Liver (tissue), 9 donors: ENCODE data around the gene ADM2. TPM values are rescaled to one million over a fixed set of nuclear protein-coding genes. Genes with fewer than 3 reads are reported as not detected.
"Not testable (repeated sequence)": the region's sequence is repeated elsewhere in the genome, so short reads cannot be mapped to it uniquely, and the experiment has no call there.

Experiments
- DNase-seq: peaks from one replicate; pipeline ENCODE4 v3.0.0-alpha.2; 2017; ENCODE audit warnings: low spot score
- H3K27ac ChIP-seq, 2 donors: one replicate each; pipeline ENCODE4 v1.7.0; 2013; ENCODE audit warnings: inconsistent platforms in 2 of 2, low read length in 2 of 2, control low read depth in 1 of 2, low read depth in 1 of 2, mild to moderate bottlenecking in 1 of 2
- H3K27me3 ChIP-seq, 4 donors: one replicate each; pipeline versions ENCODE4 v1.6.1 to v1.7.0; 2013; ENCODE audit warnings: low read length in 3 of 4, inconsistent platforms in 1 of 4, mild to moderate bottlenecking in 1 of 4, moderate library complexity in 1 of 4; ENCODE audit not compliant: control insufficient read depth in 4 of 4, insufficient read depth in 4 of 4
- H3K36me3 ChIP-seq, 4 donors: one replicate each; pipeline versions ENCODE4 v1.6.1 to v1.7.0; 2013; ENCODE audit warnings: low read length in 3 of 4, mild to moderate bottlenecking in 3 of 4, low read depth in 1 of 4, moderate library complexity in 1 of 4; ENCODE audit not compliant: control insufficient read depth in 4 of 4, insufficient read depth in 3 of 4
- H3K4me1 ChIP-seq, 4 donors: one replicate each; pipeline versions ENCODE4 v1.6.1 to v1.7.0; 2013; ENCODE audit warnings: low read length in 3 of 4, mild to moderate bottlenecking in 3 of 4, moderate library complexity in 1 of 4; ENCODE audit not compliant: control insufficient read depth in 4 of 4, insufficient read depth in 4 of 4
- H3K4me3 ChIP-seq, 3 donors: one replicate each; pipeline versions ENCODE4 v1.6.1 to v1.7.0; 2013; ENCODE audit warnings: low read length in 3 of 3, control low read depth in 1 of 3, low read depth in 1 of 3, mild to moderate bottlenecking in 1 of 3
- H3K9ac ChIP-seq, 2 donors: one replicate each; pipeline ENCODE4 v1.7.0; 2013; ENCODE audit warnings: low read length in 2 of 2, mild to moderate bottlenecking in 2 of 2, moderate library complexity in 2 of 2, control low read depth in 1 of 2, low read depth in 1 of 2
- H3K9me3 ChIP-seq, 4 donors: one replicate each; pipeline versions ENCODE4 v1.6.1 to v1.7.0; 2013; ENCODE audit warnings: low read length in 3 of 4; ENCODE audit not compliant: control insufficient read depth in 4 of 4
- CTCF ChIP-seq: fragments of 150-350 bp; IDR thresholded peaks from 2 replicates; pipeline ENCODE4 v1.5.1; 2017; ENCODE audit warnings: improper control_type of control experiment, low read depth, low read length; ENCODE audit not compliant: missing input control
- EGR1 ChIP-seq, 2 donors: IDR thresholded peaks; 2 replicates each; pipeline ENCODE4 v1.6.1; 2016 to 2018; ENCODE audit warnings: antibody characterized with exemption in 2 of 2, low read depth in 2 of 2
- FOXA2 ChIP-seq: IDR thresholded peaks from 2 replicates; pipeline ENCODE4 v1.6.1; 2016; ENCODE audit warnings: antibody characterized with exemption
- HNF4A ChIP-seq, 2 donors: conservative IDR thresholded peaks; 2 replicates each; pipeline ENCODE4 v1.6.1; 2016; ENCODE audit warnings: antibody characterized with exemption in 2 of 2, mild to moderate bottlenecking in 2 of 2
- HNF4G ChIP-seq: IDR thresholded peaks from 2 replicates; pipeline ENCODE4 v1.6.1; 2016; ENCODE audit warnings: antibody characterized with exemption
- JUND ChIP-seq, 2 donors: IDR thresholded peaks; 2 replicates each; pipeline ENCODE4 v1.6.1; 2016; ENCODE audit warnings: antibody characterized with exemption in 2 of 2
- MAX ChIP-seq: IDR thresholded peaks from 2 replicates; pipeline ENCODE4 v1.6.1; 2016; ENCODE audit warnings: antibody characterized with exemption
- RAD21 ChIP-seq, 2 donors: IDR thresholded peaks; 2 replicates each; pipeline ENCODE4 v1.6.1; 2016; ENCODE audit warnings: antibody characterized with exemption in 2 of 2, mild to moderate bottlenecking in 2 of 2
- RXRA ChIP-seq, 2 donors: IDR thresholded peaks; 2 replicates each; pipeline ENCODE4 v1.6.1; 2017 to 2018; ENCODE audit warnings: antibody characterized with exemption in 2 of 2, mild to moderate bottlenecking in 1 of 2
- TAF1 ChIP-seq: conservative IDR thresholded peaks from 2 replicates; pipeline ENCODE4 v1.6.1; 2016; ENCODE audit warnings: antibody characterized with exemption, mild to moderate bottlenecking
- WGBS: extraction: QIAGEN DNeasy Blood & Tissue Kit; methylation state at CpG from one replicate; pipeline ENCODE4 v1.1.7; 2013; 5-methylcytosine and 5-hydroxymethylcytosine counted together
- polyA plus RNA-seq, 2 donors: library from polyadenylated mRNA; stranded (reverse) in 1 of 2; unstranded in 1 of 2; fragments of 200-250 nt in 1 of 2; fragments of >200 nt in 1 of 2; fragmentation: Nextera tagmentation in 1 of 2; extraction: Ambion mirVana in 1 of 2; gene quantifications; one replicate each; pipeline versions ENCODE4 v1.2.1 to v1.2.3, GENCODE V29; 2013 to 2015
- total RNA-seq, 2 donors: library from RNA; depleted of rRNA; stranded (reverse); fragments of >200 nt; gene quantifications; one replicate each; pipeline ENCODE4 v1.2.3, GENCODE V29; 2014
- TF ChIP-seq, protein P1 (sequence below): IDR thresholded peaks from 2 replicates; pipeline ENCODE4 v1.6.1; 2016; ENCODE audit warnings: antibody characterized with exemption
- donor health status: healthy.
- donor health status: healthy.
- donor health status: healthy.
- donor health status: healthy.
- donor health status: healthy.

ADM2 gene
- total and polyA plus RNA-seq, 4 donors = 0.79 to 2.8 (median 1.3) TPM

DNA sequence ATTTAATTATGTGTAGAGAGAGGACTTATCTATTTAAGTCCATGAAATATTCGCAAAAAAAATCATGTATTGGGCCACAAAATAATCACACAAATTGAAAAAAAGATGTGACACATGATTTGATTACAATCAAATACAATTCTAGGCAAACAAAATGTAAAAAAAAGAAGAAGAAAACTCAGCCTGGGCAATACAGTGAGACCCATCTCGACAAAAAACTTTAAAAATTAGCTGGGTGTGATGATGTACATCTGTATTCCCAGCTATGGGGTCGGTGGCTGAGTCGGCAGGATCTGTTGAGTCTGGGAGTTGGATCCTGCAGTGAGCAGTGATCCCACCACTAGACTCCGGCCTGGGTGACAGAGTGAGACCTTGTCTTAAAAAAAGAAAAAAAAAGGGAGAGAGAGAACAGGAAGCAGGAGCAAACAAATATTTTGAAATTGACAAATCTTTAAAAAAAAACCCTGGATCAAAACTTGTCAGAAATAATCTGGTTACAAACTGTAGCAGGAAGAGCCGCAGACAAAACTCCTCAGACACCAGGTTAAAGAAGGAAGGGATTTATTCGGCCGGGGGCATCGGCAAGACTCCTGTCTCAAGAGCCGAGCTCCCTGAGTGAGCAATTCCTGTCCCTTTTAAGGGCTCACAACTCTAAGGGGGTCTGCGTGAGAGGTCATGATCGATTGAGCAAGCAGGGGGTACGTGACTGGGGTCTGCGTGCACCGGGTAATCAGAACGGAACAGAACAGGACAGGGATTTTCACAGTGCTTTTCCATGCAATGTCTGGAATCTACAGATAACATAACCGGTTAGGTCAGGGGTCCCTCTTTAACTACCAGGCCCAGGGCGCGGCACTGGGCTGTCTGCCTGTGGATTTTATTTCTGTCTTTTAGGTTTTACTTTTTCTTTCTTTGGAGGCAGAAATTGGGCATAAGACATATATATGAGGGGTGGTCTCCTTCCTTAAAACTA, 51.8 kb downstream of the ADM2 start (continued):
- TF ChIP-seq, protein P1, sequence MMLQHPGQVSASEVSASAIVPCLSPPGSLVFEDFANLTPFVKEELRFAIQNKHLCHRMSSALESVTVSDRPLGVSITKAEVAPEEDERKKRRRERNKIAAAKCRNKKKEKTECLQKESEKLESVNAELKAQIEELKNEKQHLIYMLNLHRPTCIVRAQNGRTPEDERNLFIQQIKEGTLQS = no peak
- TF ChIP-seq FOXA2 (no peak), TAF1 (no peak), HNF4A (conservative IDR thresholded peaks at IDR 0.05) (no peak), CTCF (no peak), RAD21 (IDR thresholded peaks at IDR 0.05) (no peak)

DNA sequence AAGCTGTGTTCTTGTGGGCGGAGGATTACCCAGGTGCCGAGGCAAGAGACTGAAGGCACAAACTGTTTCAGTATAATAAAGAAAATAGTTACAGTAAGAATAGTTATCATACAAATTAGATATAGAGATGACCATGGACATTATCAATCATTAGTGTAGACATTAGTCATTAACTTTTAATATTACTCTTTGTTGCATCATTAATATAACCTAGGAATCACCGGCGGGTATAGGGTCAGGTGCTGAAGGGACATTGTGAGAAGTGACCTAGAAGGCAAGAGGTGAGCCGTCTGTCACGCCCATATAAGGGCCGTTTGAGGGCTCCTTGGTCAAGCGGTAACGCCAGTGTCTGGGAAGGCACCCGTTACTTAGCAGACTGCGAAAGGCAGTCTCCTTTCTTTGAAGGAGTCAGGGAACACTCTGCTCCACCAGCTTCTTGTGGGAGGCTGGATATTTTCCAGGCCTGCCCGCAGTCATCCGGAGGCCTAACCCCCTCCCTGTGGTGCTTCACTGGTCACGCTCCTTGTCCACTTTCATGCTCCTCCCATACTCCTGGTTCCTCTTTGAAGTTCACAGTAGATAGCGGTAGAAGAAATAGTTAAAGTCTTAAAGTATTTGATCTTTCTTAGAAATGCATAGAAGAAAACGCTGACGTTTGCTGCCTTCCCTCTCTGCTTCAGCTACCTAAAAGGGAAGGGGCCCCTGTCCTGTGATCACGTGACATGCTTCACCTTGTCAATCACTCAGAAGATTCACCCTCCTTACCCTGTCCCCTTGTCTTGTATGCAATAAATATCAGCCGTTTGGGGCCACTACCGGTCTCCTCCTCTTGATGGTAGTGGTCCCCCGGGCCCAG, 52.7 kb downstream of the ADM2 start:
- H3K4me3 ChIP-seq, H3K27ac ChIP-seq, H3K9me3 ChIP-seq, H3K27me3 ChIP-seq, DNase-seq, H3K9ac ChIP-seq, H3K36me3 ChIP-seq: not testable (repeated sequence)
- WGBS = 67% methylated on average over 21 of the region's 21 CpGs
- H3K4me1 ChIP-seq = peaks cover 0 to 21% (median 15%) of the 10 kb centered on the region in 4 donors
- peak; percentile 17 to 34 for TF ChIP-seq RXRA (IDR thresholded peaks at IDR 0.05)

- Histone ChIP-seq H3K4me3 (no peak overlapping the region), H3K4me1 (peaks cover 0 to 15% (median 14%) of the 10 kb centered on the region in 4 donors), H3K36me3 (no peaks in the 10 kb centered on the region), H3K9me3 (no peaks in the 10 kb centered on the region), H3K27ac (no peak overlapping the region), H3K27me3 (no peaks in the 10 kb centered on the region), H3K9ac (no peak overlapping the region)
- WGBS = 95% methylated on average over 8 of the region's 8 CpGs
- TF ChIP-seq JUND (IDR thresholded peaks at IDR 0.05) (no peak), HNF4G (no peak), RXRA (IDR thresholded peaks at IDR 0.05) (no peak), EGR1 (IDR thresholded peaks at IDR 0.05; ENCODE audit: low read depth in 2 of 2) (no peak), MAX (no peak), TAF1 (no peak)
- TF ChIP-seq, protein P1 = no peak
- DNase-seq = no peak
Observed at GRCh38 chr22:50535113-50535512, 53.8 kb downstream of the ADM2 start.

Other genes starting within 250 kb of the ADM2 start
- gene TUBGCP6, start 236.5 kb upstream of the ADM2 start, total RNA-seq = 10 to 100 TPM; 20.9 to 31.7 TPM
- 10 to 100 TPM in 1 of 2 donors, 1 to 10 TPM in 1; 9.3 to 11.9 TPM for gene TUBGCP6, start 236.5 kb upstream of the ADM2 start, polyA plus RNA-seq
- 10 to 100 TPM; 11.4 to 18.2 TPM for gene HDAC10, start 230.3 kb upstream of the ADM2 start, total RNA-seq
- gene HDAC10, start 230.3 kb upstream of the ADM2 start, polyA plus RNA-seq = 10 to 100 TPM in 1 of 2 donors, 1 to 10 TPM in 1; 6.2 to 15.9 TPM
- gene MAPK12, start 219.9 kb upstream of the ADM2 start, total RNA-seq = 1 to 10 TPM; 2.3 to 2.8 TPM
- 1 to 10 TPM in 1 of 2 donors, under 1 TPM in 1; 0.83 to 1.5 TPM for gene MAPK12, start 219.9 kb upstream of the ADM2 start, polyA plus RNA-seq
- gene MAPK11, start 211.2 kb upstream of the ADM2 start, total RNA-seq = 1 to 10 TPM in 1 of 2 donors, under 1 TPM in 1; 0.65 to 1.2 TPM
- 1 to 10 TPM in 1 of 2 donors, under 1 TPM in 1; 0.83 to 2.0 TPM for gene MAPK11, start 211.2 kb upstream of the ADM2 start, polyA plus RNA-seq
- 10 to 100 TPM; 28.8 to 95.7 TPM for gene PLXNB2, start 173.9 kb upstream of the ADM2 start, total RNA-seq
- 10 to 100 TPM; 60.1 to 87.8 TPM for gene PLXNB2, start 173.9 kb upstream of the ADM2 start, polyA plus RNA-seq
- 1 to 10 TPM; 1.1 to 1.2 TPM for gene DENND6B, start 154.5 kb upstream of the ADM2 start, total RNA-seq
- 1 to 10 TPM in 1 of 2 donors, under 1 TPM in 1; 0.86 to 1.0 TPM for gene DENND6B, start 154.5 kb upstream of the ADM2 start, polyA plus RNA-seq
- gene PPP6R2, start 138.2 kb upstream of the ADM2 start, total RNA-seq = 100 to 1,000 TPM in 1 of 2 donors, 10 to 100 TPM in 1; 51.7 to 117 TPM
- 10 to 100 TPM; 28.8 to 42.6 TPM for gene PPP6R2, start 138.2 kb upstream of the ADM2 start, polyA plus RNA-seq
- 10 to 100 TPM; 21.8 to 37.6 TPM for gene SBF1, start 6.5 kb upstream of the ADM2 start, total RNA-seq
- gene SBF1, start 6.5 kb upstream of the ADM2 start, polyA plus RNA-seq = 10 to 100 TPM in 1 of 2 donors, 1 to 10 TPM in 1; 8.3 to 11.0 TPM
- not detected for gene MIOX, start 5.3 kb downstream of the ADM2 start, total RNA-seq
- gene MIOX, start 5.3 kb downstream of the ADM2 start, polyA plus RNA-seq = not detected
- gene LMF2, start 26.2 kb downstream of the ADM2 start, total RNA-seq = 10 to 100 TPM; 24.0 to 27.9 TPM
- 10 to 100 TPM; 16.7 to 35.6 TPM for gene LMF2, start 26.2 kb downstream of the ADM2 start, polyA plus RNA-seq
- gene NCAPH2, start 26.7 kb downstream of the ADM2 start, total RNA-seq = 10 to 100 TPM; 15.2 to 30.8 TPM
- 10 to 100 TPM; 12.0 to 12.5 TPM for gene NCAPH2, start 26.7 kb downstream of the ADM2 start, polyA plus RNA-seq
- gene SCO2, start 44.1 kb downstream of the ADM2 start, total RNA-seq = 1 to 10 TPM; 1.4 to 1.7 TPM
- 1 to 10 TPM; 1.9 to 2.9 TPM for gene SCO2, start 44.1 kb downstream of the ADM2 start, polyA plus RNA-seq
- gene TYMP, start 48.5 kb downstream of the ADM2 start, total RNA-seq = 100 to 1,000 TPM in 1 of 2 donors, 10 to 100 TPM in 1; 41.2 to 109 TPM
- 10 to 100 TPM; 34.0 to 89.8 TPM for gene TYMP, start 48.5 kb downstream of the ADM2 start, polyA plus RNA-seq
- under 1 TPM in 1 of 2 donors, not detected in 1; 0.08 TPM for gene KLHDC7B, start 64.4 kb downstream of the ADM2 start, total RNA-seq
- gene KLHDC7B, start 64.4 kb downstream of the ADM2 start, polyA plus RNA-seq = under 1 TPM; 0.08 to 0.16 TPM
- gene SYCE3, start 81.4 kb downstream of the ADM2 start, total RNA-seq = 1 to 10 TPM in 1 of 2 donors, not detected in 1; 2.2 TPM
- under 1 TPM in 1 of 2 donors, not detected in 1; 0.45 TPM for gene SYCE3, start 81.4 kb downstream of the ADM2 start, polyA plus RNA-seq
- gene CPT1B, start 96.9 kb downstream of the ADM2 start, total RNA-seq = 10 to 100 TPM in 1 of 2 donors, 1 to 10 TPM in 1; 3.0 to 13.6 TPM
- 1 to 10 TPM; 4.0 to 5.7 TPM for gene CPT1B, start 96.9 kb downstream of the ADM2 start, polyA plus RNA-seq
- 10 to 100 TPM; 18.4 to 24.2 TPM for gene CHKB, start 101.3 kb downstream of the ADM2 start, total RNA-seq
- 10 to 100 TPM; 17.9 to 22.9 TPM for gene CHKB, start 101.3 kb downstream of the ADM2 start, polyA plus RNA-seq
- under 1 TPM; 0.09 to 0.17 TPM for gene MAPK8IP2, start 119.2 kb downstream of the ADM2 start, total RNA-seq
- under 1 TPM; 0.04 to 0.37 TPM for gene MAPK8IP2, start 119.2 kb downstream of the ADM2 start, polyA plus RNA-seq
- gene ARSA, start 146.6 kb downstream of the ADM2 start, total RNA-seq = 10 to 100 TPM in 1 of 2 donors, 1 to 10 TPM in 1; 6.8 to 11.4 TPM
- gene ARSA, start 146.6 kb downstream of the ADM2 start, polyA plus RNA-seq = 10 to 100 TPM; 20.3 to 28.0 TPM
- gene SHANK3, start 191.3 kb downstream of the ADM2 start, total RNA-seq = 1 to 10 TPM; 5.1 to 10.0 TPM
- 1 to 10 TPM; 1.1 to 6.4 TPM for gene SHANK3, start 191.3 kb downstream of the ADM2 start, polyA plus RNA-seq